H1 (cell line): ENCODE results near the gene PRDX3. TPM values are rescaled to one million over a fixed set of nuclear protein-coding genes. Genes with fewer than 3 reads are reported as not detected.

Source experiments
- CTCF ChIA-PET: fragments of 300-600 bp; sonication (Branson Sonifier 250); formaldehyde crosslinking; loops from one replicate; lab custom pipeline; 2021; ENCODE audit not compliant: partially characterized antibody; lab: Charles Lee
- POLR2A ChIA-PET: fragments of 300-600 bp; sonication (Branson Sonifier 250); formaldehyde crosslinking; loops from one replicate; lab custom pipeline; 2021; ENCODE audit warnings: inconsistent platforms; ENCODE audit not compliant: partially characterized antibody; lab: Charles Lee
- DNase-seq, 2 experiments: peaks; one replicate each; pipeline versions ENCODE4 v3.0.0 to v3.0.0-alpha.2; 2010 to 2022; ENCODE audit warnings: low spot score in 2 of 2, low read depth in 1 of 2, mixed read lengths in 1 of 2
- FAIRE-seq: peaks from 2 replicates; lab custom pipeline; 2011; peaks lifted over from hg19 to GRCh38; lab: Jason Lieb, UNC
- H2AFZ ChIP-seq: 2 replicates; pipeline ENCODE4 v1.8.1; 2012; ENCODE audit warnings: low read length, inconsistent platforms
- H2AK5ac ChIP-seq: 2 replicates; pipeline ENCODE4 v1.6.1; 2013; ENCODE audit warnings: low read depth, low read length
- H2BK120ac ChIP-seq: replicated peaks from 2 replicates; pipeline ENCODE3; 2013; ENCODE audit warnings: low read depth, low read length, inconsistent platforms
- H2BK12ac ChIP-seq: 2 replicates; pipeline ENCODE4 v1.6.1; 2013; ENCODE audit warnings: low read depth, low read length
- H2BK15ac ChIP-seq: 2 replicates; pipeline ENCODE4 v1.6.1; 2013; ENCODE audit warnings: low read length
- H2BK20ac ChIP-seq: 2 replicates; pipeline ENCODE4 v1.6.1; 2013; ENCODE audit warnings: low read length
- H2BK5ac ChIP-seq: 2 replicates; pipeline ENCODE4 v1.6.1; 2013; ENCODE audit warnings: low read depth, low read length
- H3K14ac ChIP-seq: 2 replicates; pipeline ENCODE4 v1.6.1; 2013; ENCODE audit warnings: inconsistent platforms; ENCODE audit not compliant: insufficient read length
- H3K18ac ChIP-seq: 2 replicates; pipeline ENCODE4 v1.6.1; 2013; ENCODE audit warnings: low read length; ENCODE audit errors: extremely low read depth
- H3K23ac ChIP-seq: 2 replicates; pipeline ENCODE4 v1.6.1; 2013; ENCODE audit warnings: inconsistent platforms; ENCODE audit not compliant: insufficient read length
- H3K23me2 ChIP-seq: 2 replicates; pipeline ENCODE4 v1.6.1; 2013; ENCODE audit warnings: low read depth, low read length
- H3K27ac ChIP-seq: 2 replicates; pipeline ENCODE4 v1.6.1; 2011; ENCODE audit warnings: low read depth, low read length, inconsistent platforms
- H3K27me3 ChIP-seq, 4 experiments: replicated peaks in 1 of 4; 1 replicate in 1 of 4; 2 replicates in 3 of 4; pipeline versions ENCODE4 v1.6.1 to v1.8.1; 2011 to 2013; ENCODE audit warnings: low read length in 3 of 4, mild to moderate bottlenecking in 3 of 4, inconsistent platforms in 2 of 4, mixed read lengths in 2 of 4, moderate library complexity in 1 of 4; ENCODE audit not compliant: control insufficient read depth in 3 of 4, insufficient read depth in 3 of 4; ENCODE audit errors: extremely low read depth in 1 of 4
- H3K36me3 ChIP-seq, 4 experiments: 2 replicates each; pipeline versions ENCODE4 v1.6.1 to v1.8.1; 2011 to 2013; ENCODE audit warnings: mild to moderate bottlenecking in 4 of 4, low read length in 3 of 4, moderate library complexity in 2 of 4, control low read depth in 1 of 4, inconsistent platforms in 1 of 4; ENCODE audit not compliant: insufficient read depth in 4 of 4, control insufficient read depth in 2 of 4
- H3K4ac ChIP-seq: replicated peaks from 2 replicates; pipeline ENCODE3; 2013; ENCODE audit warnings: low read length, low read depth, mixed read lengths, inconsistent platforms; ENCODE audit not compliant: insufficient read length
- H3K4me1 ChIP-seq, 4 experiments: replicated peaks in 1 of 4; 1 replicate in 1 of 4; 2 replicates in 3 of 4; pipeline versions ENCODE4 v1.6.1 to v1.8.1; 2011 to 2013; ENCODE audit warnings: low read length in 3 of 4, inconsistent platforms in 2 of 4, mixed read lengths in 1 of 4; ENCODE audit not compliant: insufficient read depth in 4 of 4, control insufficient read depth in 3 of 4
- H3K4me2 ChIP-seq, 2 experiments: 2 replicates each; pipeline versions ENCODE4 v1.6.1 to v1.8.1; 2011 to 2013; ENCODE audit warnings: low read depth in 2 of 2, low read length in 2 of 2, control low read depth in 1 of 2, inconsistent platforms in 1 of 2, mild to moderate bottlenecking in 1 of 2; ENCODE audit not compliant: insufficient read depth in 1 of 2
- H3K4me3 ChIP-seq, 4 experiments: fragments of 200-600, 300-600 bp in 1 of 4; sonication (generic), shearing (Covaris generic), sonication (Bioruptor Twin) in 1 of 4; 2 replicates each; pipeline versions ENCODE4 v1.5.1 to v1.8.1; 2011 to 2016; ENCODE audit warnings: low read length in 4 of 4, low read depth in 3 of 4, control low read depth in 2 of 4, inconsistent platforms in 2 of 4, mild to moderate bottlenecking in 2 of 4, mixed read lengths in 1 of 4, moderate library complexity in 1 of 4; ENCODE audit not compliant: insufficient read depth in 2 of 4; ENCODE audit errors: extremely low read depth in 1 of 4
- H3K56ac ChIP-seq: replicated peaks from 2 replicates; pipeline ENCODE3; 2013; ENCODE audit warnings: low read depth, mild to moderate bottlenecking, mixed read lengths, low read length, inconsistent platforms; ENCODE audit not compliant: insufficient read length
- H3K79me1 ChIP-seq: 2 replicates; pipeline ENCODE4 v1.6.1; 2013; ENCODE audit warnings: low read depth, low read length, control low read depth
- H3K79me2 ChIP-seq, 2 experiments: 2 replicates each; pipeline versions ENCODE4 v1.6.1 to v1.8.1; 2012 to 2013; ENCODE audit warnings: low read length in 2 of 2, mild to moderate bottlenecking in 2 of 2, inconsistent platforms in 1 of 2; ENCODE audit not compliant: insufficient read depth in 2 of 2, control insufficient read depth in 1 of 2
- H3K9ac ChIP-seq, 4 experiments: replicated peaks in 1 of 4; 1 replicate in 1 of 4; 2 replicates in 3 of 4; pipeline versions ENCODE4 v1.6.1 to v1.8.1; 2011 to 2013; ENCODE audit warnings: low read depth in 3 of 4, low read length in 3 of 4, control low read depth in 2 of 4, mild to moderate bottlenecking in 2 of 4, moderate library complexity in 2 of 4, inconsistent platforms in 1 of 4; ENCODE audit errors: extremely low read depth in 1 of 4
- H3K9me3 ChIP-seq, 2 experiments: 2 replicates each; pipeline versions ENCODE4 v1.6.1 to v1.8.1; 2012 to 2013; ENCODE audit warnings: mild to moderate bottlenecking in 2 of 2, moderate library complexity in 2 of 2, control low read depth in 1 of 2, inconsistent platforms in 1 of 2, low read depth in 1 of 2, low read length in 1 of 2, mixed read lengths in 1 of 2; ENCODE audit not compliant: insufficient read depth in 2 of 2
- H4K20me1 ChIP-seq, 2 experiments: replicated peaks in 1 of 2; 2 replicates each; pipeline versions ENCODE3 to v1.8.1; 2011 to 2013; ENCODE audit warnings: inconsistent platforms in 2 of 2, low read length in 2 of 2, mild to moderate bottlenecking in 1 of 2; ENCODE audit not compliant: insufficient read depth in 2 of 2, control insufficient read depth in 1 of 2
- H4K5ac ChIP-seq: 2 replicates; pipeline ENCODE4 v1.6.1; 2013; ENCODE audit warnings: low read length, low read depth, mixed read lengths, inconsistent platforms; ENCODE audit not compliant: insufficient read length
- H4K8ac ChIP-seq: 2 replicates; pipeline ENCODE4 v1.8.0; 2013; ENCODE audit warnings: mild to moderate bottlenecking, moderate library complexity, low read length, inconsistent platforms; ENCODE audit not compliant: insufficient read depth; ENCODE audit errors: extremely low read depth
- H4K91ac ChIP-seq: replicated peaks from 2 replicates; pipeline ENCODE3; 2013; ENCODE audit warnings: low read length, mixed read lengths, inconsistent platforms; ENCODE audit not compliant: insufficient read length
- BACH1 ChIP-seq: IDR thresholded peaks from 2 replicates; pipeline ENCODE4 v1.6.1; 2012; ENCODE audit warnings: low read length, improper control_type of control experiment
- HDAC2 ChIP-seq, 2 experiments: fragments of 300-600 bp in 1 of 2; sonication (generic) in 1 of 2; IDR thresholded peaks; 2 replicates each; pipeline ENCODE4 v1.6.1; 2011 to 2012; ENCODE audit warnings: low read depth in 2 of 2, low read length in 2 of 2, mild to moderate bottlenecking in 2 of 2, moderate library complexity in 2 of 2, borderline replicate concordance in 1 of 2, inconsistent platforms in 1 of 2
- MAFK ChIP-seq: IDR thresholded peaks from 2 replicates; pipeline ENCODE4 v1.6.1; 2012; ENCODE audit warnings: low read depth, mild to moderate bottlenecking, improper control_type of control experiment, low read length
- SP1 ChIP-seq: IDR thresholded peaks from 2 replicates; pipeline ENCODE4 v1.6.1; 2011; ENCODE audit warnings: low read depth, low read length
- WGBS, 2 experiments: shearing (Covaris generic) in 1 of 2; methylation state at CpG; one replicate each; pipeline versions ENCODE4 v1.1.6 to v1.1.7; 2013 to 2015; ENCODE audit warnings: low lambda C conversion rate in 2 of 2, mixed read lengths in 2 of 2, inconsistent platforms in 1 of 2, low coverage in 1 of 2, missing lambda C conversion rate in 1 of 2; ENCODE audit not compliant: insufficient replicate concordance in 2 of 2, insufficient coverage in 1 of 2, insufficient read length in 1 of 2; ENCODE audit errors: extremely low coverage in 1 of 2, missing lambda C conversion rate in 1 of 2; 5-methylcytosine and 5-hydroxymethylcytosine counted together
- polyA plus RNA-seq, 7 experiments: library from polyadenylated mRNA; depleted of rRNA in 3 of 7; stranded (reverse) in 5 of 7; unstranded in 2 of 7; fragments of >200 nt in 5 of 7; fragments of 200-250 nt in 2 of 7; gene quantifications; 1 replicate in 5 of 7; 2 replicates in 1 of 7; 4 replicates in 1 of 7; pipeline versions ENCODE4 v1.2.1 to v1.2.3, GENCODE V29; 2011 to 2013; ENCODE audit warnings: missing spikeins in 2 of 7, mixed read lengths in 2 of 7
- total RNA-seq: library from RNA; stranded (reverse); fragmentation: NEBNext Ultra II Directional; extraction: Animal tissue kit (Norgen Biotek cat#: 25700); gene quantifications from 2 replicates; pipeline ENCODE4 v1.2.1, GENCODE V29; 2021

Gene PRDX3
- total and polyA plus RNA-seq, 2 of the 8 experiments (the other 6 are each of a cell fraction or from before 2014, with no cell fraction given): 201 to 208 TPM

DNA sequence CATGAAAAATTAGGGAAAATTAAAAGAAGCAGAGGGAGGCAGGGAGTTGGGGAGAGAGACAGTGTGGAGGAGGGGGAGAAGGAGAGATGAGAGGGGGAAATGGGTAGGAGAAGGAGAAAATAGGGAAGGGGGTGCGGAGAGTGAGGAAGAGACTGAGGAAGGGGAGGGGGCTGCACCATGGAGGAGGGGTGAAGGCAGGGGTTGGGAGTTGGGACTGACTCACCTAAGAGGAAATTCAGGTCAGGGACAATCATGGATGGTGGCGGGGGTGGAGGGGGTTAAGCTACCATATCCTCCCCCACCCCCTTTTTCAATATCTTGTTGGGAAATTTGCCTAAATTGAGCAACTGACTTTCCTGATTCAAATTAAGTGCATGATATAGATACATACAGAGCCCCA, 36.8 kb upstream of the PRDX3 start:
- H3K4me1 ChIP-seq: peaks cover 0 to 15% (median 5%) of the 10 kb centered on the region in 4 experiments
- H2BK15ac ChIP-seq: no peak overlapping the region
- no peak overlapping the region for H3K4ac ChIP-seq
- H2BK20ac ChIP-seq: no peak overlapping the region
- no peak overlapping the region for H3K4me2 ChIP-seq
- no peak overlapping the region for H4K91ac ChIP-seq
- H3K23me2 ChIP-seq: no peaks in the 10 kb centered on the region
- no peak overlapping the region for H3K14ac ChIP-seq
- no peak overlapping the region for H3K4me3 ChIP-seq
- H3K23ac ChIP-seq: no peak overlapping the region
- ChIA-PET CTCF (interaction anchor here (0.6 to 2.8 kb wide), 5 partner anchors 17 to 230 kb away, joined by 3 to 15 read pairs (median 4); no protein-coding TSS in a partner anchor), POLR2A (interaction anchor here (0.6 kb wide), 1 partner anchor 119 kb away, joined by 3 read pairs; no protein-coding TSS in a partner anchor)
- H2BK5ac ChIP-seq: no peak overlapping the region
- H3K27me3 ChIP-seq: 0 out of 7 replicates have a peak, but pooled peaks cover 0 to 2% (median 0%) of the 10 kb centered on the region in 4 experiments
- FAIRE-seq: no peak
- H3K79me1 ChIP-seq: no peaks in the 10 kb centered on the region
- H3K27ac ChIP-seq: no peak overlapping the region
- H4K8ac ChIP-seq: no peak overlapping the region
- no peak overlapping the region for H3K18ac ChIP-seq
- H2AK5ac ChIP-seq: no peak overlapping the region
- TF ChIP-seq MAFK: no peak
- TF ChIP-seq HDAC2 (IDR thresholded peaks at IDR 0.05; ENCODE audit: borderline replicate concordance in 1 of 2, low read depth in 2 of 2, low read length in 2 of 2): no peak
- TF ChIP-seq BACH1: no peak
- TF ChIP-seq SP1: no peak
- H3K9me3 ChIP-seq: no peaks in the 10 kb centered on the region
- H3K79me2 ChIP-seq: no peaks in the 10 kb centered on the region
- H2BK12ac ChIP-seq: no peak overlapping the region
- WGBS, 2 experiments: 92 to 100% methylated on average over 1 of the region's 2 CpGs
- H2AFZ ChIP-seq: no peak overlapping the region
- DNase-seq: no peak
- no peak overlapping the region for H2BK120ac ChIP-seq
- no peaks in the 10 kb centered on the region for H3K36me3 ChIP-seq
- H3K9ac ChIP-seq: no peak overlapping the region
- no peak overlapping the region for H4K5ac ChIP-seq
- peak overlapping the region; percentile 42 for H3K56ac ChIP-seq
- no peaks in the 10 kb centered on the region for H4K20me1 ChIP-seq
